Stimulated activated CD4-positive, alpha-beta T cell treated with anti-CD3 and anti-CD28 coated beads, Interleukin-12 subunit alpha, Interleukin-12 subunit beta, amount 100 ng/mL, for 48 hours (primary cell): ENCODE measurements around the gene SRSF11.

ENCODE experiments used
- DNase-seq, 3 donors: peaks; one replicate each; pipeline ENCODE4 v3.0.0-alpha.2; 2020; ENCODE audit warnings: low read depth in 2 of 3, low spot score in 1 of 3

The SRSF11 gene

DNA sequence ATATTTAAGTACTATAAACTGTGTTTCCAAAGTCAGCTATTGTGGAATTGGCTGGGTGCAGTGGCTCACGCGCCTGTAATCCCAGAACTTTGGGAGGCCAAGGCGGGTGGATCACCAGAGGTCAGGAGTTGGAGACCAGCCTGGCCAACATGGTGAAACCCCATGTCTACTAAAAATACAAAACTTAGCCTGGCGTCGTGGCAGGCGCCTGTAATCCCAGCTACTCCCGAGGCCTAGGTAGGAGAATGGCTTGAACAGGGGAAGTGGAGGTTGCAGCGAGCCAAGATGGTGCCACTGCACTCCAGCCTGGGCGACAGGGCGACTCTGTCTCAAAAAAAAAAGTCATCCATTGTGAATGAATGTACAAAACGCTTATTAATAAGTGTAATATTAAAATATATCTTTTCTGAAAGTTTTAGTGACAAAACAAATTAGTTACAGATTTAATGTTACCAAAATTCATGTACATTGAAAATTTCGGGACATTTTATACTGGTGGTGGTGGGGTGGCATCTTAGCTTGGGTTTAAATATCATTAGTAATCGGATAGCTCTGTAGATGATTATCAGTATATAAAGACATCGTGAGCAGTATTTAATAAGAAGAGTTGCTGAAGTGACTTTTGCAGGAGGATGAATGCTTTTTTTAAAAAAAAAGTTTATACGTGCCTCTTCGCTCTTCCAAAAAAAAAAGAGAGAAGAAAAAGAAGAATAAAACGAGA is 503 bp upstream of the SRSF11 start:
- no peak for DNase-seq

DNA sequence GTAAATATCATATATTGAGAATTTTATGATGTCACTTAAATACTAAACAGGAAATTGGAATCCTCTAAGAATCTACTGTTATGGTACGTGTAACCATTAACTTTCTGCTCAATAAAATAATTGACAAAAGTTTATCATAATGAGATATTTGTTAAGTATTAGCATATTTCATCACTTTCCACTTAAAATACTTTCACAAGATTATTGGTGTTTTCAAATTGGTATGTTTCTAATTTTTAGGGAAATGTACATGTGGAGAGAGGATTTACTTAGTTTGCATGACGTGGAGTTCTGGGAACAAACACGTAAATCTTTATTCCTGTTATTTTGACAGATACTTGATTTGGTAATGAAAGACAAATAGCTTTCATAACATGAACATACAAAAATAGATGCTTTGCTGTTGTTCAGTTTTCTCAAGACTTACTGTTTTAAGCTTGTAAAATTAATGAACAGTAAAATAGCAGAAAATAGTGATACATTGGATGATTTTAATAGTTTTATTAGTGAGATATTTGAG is 1.6 kb downstream of the SRSF11 start:
- no peak for DNase-seq

DNA sequence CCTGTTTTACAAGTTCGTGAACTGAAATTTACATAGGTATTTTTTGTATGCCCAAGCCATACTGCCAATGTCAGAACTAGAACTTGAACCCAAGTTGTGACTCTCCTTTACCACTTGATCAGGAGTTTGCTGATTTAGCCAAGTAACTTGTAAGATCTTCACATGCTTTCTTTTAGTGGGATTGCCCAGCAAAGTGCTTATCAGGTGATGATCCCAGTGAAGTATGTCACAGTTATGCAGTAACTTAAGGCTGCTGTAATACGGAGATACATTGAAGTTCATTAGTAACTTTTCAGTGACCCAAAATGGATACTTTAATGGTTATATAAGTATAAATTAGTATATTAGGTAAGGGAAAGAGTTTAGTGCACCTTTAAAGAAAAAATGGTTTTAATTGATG is 3.8 kb downstream of the SRSF11 start:
- no peak for DNase-seq

DNA sequence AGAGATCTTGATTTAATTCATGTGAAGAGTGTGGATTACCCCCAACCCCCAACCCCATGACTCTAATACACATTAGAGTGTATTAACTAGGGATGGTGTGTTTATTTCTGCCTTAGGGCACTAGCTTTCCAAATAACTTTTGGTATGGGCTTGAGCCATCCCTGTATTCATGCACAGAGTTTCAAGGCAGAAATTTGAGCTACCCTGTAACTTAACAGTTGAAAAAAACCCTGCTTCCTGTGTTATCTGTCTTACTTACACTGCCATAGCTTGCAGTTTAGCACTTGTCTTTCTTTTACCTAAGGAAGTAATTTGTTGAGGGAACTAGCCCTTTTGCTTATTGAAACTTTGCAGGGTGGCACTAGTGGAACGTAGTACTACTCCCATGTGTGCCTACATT is 6.3 kb downstream of the SRSF11 start:
- no peak for DNase-seq

DNA sequence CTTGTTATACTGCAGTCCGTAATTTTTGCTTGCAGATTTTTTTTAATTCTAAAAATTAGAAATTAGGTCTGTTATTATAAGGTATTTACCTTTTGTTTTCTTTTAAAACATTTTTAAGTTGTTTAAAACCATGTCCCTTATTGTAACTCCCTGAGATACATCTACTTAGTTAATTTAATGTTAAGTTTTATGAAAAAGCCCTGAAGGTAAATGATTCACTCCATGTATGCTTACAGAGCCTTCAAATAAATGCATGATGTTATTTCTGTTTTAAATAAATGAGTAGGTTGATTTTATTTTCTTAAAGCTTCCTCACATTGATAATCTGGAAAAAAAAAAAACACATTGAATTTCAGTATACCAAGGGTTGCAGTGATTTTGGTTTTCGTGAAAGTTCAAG is 7.5 kb downstream of the SRSF11 start:
- DNase-seq, result no peak

DNA sequence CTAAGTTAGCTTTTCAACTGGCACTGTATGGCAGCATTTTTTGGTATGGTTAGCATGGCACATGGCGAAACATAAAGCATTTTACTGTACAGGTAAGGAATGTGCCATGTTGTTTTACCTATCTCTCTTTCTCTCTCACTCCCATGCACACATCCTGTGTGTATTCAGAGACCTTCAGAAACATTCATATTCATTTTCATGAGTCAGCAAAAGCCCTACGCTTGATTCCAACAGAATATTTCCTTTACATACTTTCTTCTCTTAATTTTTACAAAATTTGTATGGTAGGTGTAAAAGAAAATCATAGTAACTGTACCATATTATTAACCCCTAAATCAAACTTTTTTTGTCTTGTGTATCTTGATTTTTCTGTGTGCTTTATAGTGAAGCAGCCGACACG is 10.3 kb downstream of the SRSF11 start:
- no peak for DNase-seq

DNA sequence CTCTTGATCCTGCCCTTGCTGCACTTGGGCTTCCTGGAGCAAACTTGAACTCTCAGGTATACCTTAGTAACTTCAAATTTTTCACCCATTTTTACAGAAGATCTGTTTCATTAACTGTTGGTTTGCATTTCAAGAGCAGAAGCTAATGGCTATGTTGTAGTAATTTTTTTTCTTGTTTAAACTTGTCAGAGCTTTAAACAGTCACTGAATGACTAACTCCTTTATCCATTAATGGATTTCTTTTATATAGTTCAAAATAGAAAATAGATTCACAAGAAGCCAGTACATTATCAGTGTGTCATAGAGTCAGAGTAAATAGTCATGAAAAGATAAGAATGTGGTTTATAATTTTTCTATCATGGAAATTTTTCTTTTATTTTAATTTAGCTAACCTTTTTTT is 13.6 kb downstream of the SRSF11 start:
- no peak for DNase-seq

DNA sequence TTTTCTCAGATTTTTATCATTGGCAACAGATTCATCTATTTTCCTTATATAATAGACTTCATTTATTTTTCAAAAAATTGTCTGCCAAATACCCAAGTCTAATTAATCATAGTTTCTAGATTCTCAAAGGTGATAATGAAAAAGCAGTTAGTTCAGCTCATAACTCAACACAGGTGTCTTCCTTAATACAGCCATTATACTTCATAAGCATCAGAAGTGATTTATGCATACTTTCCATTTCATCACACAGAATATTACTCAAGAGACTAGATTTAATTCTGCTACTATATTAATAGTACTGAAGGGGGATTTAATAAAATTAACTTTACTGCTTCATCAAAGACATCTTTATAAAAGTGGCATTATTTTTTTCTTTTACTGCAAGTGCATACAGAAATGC is 18.8 kb downstream of the SRSF11 start:
- DNase-seq, result no peak

DNA sequence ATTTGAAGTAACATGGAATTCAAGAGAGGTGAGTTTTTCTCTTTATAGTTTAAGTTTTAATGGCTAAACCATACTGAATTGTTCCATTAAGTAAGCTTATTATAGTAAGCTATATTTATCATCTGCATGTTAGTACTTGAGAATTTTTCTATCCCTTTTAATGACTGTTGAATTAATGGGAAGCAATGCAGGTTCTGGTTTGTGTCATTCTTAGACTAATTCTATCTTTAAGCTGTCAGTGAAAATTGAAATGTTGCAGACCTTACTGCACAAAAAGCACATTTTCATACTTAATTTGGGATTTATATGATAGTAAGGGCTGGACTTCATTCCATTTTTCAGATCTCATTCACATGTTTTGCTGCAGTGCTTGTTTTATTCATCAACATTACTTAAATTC is 25.9 kb downstream of the SRSF11 start:
- no peak for DNase-seq

DNA sequence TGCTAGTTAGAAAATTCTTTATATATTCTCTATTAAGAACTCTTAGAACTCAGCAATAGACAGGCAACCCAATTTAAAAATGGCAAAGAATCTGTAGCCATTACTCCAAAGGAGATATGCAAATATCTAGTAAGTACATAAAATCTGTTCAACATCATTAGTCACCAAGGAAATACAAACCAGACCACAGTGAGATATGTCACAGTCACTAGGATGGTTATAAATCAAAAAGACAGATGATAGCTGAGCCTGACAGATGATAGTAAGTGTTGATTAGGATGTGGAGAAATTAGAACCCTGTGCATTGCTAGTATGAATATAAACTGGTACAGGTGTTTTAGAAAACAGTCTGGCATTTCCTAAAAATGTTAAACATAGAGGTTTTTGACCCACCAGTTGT is 26.6 kb downstream of the SRSF11 start:
- no peak for DNase-seq

DNA sequence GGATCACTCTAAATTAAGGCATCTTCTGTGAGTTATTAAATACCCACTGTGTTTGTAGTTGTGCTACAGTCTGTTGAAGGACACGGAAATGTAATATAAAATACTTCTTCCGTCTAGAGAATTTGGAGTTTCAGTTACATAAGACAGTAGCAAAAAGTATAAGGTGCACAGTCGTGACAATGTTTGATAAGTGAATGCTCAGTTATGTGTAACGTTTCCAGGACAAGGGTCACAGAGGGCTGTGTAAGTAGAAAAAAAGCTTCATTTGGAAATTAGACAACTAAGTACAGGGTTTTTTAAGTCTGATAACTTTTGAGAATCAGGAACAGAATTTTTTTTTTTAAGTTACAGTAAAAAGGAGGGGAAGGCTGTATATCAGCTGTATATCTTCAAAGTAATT is 27.5 kb downstream of the SRSF11 start:
- no peak for DNase-seq

DNA sequence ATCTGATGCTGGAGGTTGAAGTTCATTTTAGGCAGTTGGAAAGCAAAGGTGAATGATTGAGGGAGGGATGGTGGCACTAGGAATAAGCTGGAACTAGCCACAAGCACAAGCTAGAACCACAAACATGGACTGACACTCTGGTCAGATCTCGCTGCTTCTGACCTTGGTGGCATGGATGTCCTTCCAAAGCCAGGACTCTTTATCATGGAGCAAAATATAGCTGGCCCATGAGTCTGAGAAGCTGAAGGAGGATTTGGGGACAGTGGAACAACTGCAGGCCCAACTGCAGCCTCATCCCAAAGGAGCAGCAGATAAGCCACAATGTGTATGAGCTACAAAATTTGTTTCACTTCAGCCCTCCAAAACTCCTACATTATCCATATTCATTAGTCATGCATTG is 35.5 kb downstream of the SRSF11 start:
- no peak for DNase-seq

DNA sequence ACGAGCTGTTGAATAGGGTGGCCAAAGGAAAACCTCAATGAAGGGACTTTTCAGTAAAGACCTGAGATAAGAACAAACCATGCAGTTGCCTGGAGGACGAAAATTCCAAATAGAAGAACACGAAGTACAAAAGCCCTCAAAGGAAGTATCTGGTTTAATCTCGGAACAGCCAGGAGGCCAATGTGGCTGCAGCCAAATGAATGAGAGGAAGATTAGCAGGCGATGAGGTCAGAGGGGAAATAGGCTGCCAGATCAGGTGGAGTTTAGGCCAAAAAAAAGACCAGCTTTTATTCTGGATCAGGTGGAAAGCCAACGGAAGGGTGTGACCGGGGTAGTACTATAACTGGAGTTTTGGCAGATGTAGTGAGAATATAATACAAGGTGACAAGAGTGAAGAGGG is 43.7 kb downstream of the SRSF11 start:
- DNase-seq, result no peak

DNA sequence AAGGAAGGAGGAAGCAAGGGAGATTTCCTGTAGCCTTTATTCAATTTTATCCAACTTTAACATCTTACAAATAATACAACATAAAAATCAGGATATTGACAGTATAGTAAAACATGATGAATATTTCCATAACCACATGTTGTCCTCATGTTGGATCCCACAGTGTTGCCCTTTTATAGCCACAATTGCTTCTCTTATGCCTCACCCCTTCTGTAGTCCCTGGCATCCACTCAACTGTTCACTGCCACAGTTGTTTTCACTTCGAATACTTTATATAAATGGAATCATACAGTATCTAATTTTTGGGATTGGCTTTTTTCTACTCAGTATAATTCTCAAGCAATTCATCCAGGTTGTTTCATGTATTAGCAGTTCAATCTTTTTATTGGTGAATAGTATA is 44.8 kb downstream of the SRSF11 start:
- DNase-seq, result no peak

DNA sequence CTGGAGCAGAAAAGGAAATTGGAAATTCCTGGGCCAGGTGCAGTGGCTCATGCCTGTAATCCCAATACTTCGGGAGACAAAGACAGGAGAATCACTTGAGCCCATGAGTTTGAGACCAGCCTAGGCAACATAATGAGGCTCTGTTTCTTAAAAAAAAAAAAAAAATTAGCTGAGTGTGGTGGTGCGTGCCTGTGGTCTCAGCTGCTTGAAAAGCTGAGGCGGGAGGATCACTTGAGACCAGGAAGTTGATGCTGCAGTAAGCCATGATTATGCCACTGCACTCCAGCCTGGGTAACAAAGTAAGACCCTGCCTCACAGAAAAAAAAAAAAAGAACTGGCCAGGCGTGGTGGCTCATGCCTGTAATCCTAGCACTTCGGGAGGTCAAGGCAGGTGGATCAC is 56.7 kb downstream of the SRSF11 start:
- no peak for DNase-seq

DNA sequence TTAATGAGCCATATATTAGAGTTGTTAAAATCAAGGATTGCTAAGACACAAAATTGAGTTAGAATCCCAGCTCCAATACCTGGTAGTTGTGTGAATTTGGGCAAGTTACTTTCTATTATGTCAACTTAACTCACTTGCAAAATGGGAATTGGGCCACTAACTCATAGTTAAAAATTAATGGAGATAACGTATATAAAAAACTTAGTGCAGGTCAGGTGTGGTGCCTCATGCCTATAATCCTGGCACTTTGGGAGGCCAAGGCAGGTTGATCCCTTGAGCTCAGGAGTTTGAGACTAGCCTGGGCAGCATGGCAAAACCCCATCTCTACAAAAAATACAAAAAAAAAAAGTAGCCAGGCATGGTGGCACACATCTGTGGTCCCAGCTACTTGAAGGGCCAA is 57.5 kb downstream of the SRSF11 start:
- DNase-seq, result no peak

DNA sequence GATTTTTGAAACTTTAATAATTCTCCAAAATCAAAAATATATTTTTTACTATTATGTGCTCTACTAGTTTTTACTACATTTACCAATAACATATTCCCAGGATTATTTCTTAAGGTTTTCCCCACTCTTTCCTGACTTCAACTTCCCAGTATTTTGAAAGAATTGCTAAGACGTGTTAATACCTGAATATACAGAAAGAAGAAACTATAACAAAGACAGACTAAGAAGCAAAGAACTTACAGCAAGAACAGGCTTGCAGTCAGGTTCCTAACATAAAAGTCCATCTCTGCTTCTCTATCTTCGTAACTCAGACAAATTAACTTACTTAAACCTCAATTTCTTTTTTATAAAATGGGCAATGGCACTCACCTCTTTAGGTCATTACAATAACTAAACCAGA is 63.2 kb downstream of the SRSF11 start:
- no peak for DNase-seq

DNA sequence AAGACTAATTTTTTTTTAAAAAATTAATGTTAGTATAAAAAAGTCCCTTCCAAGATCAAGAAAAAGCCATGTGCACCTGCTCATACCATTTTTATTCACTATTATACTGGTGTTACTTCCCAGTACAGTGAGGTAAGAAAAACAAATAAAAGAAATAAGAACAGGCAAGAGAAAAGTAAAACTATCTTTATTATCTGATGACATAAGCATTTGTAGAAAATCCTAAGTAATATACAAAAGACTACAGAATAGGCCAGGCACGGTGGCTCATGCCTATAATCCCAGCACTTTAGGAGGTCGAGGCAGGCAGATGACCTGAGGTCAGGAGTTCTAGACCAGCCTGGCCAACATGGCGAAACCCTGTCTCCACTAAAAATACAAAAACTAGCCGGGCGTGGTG is 65.3 kb downstream of the SRSF11 start:
- no peak for DNase-seq

DNA sequence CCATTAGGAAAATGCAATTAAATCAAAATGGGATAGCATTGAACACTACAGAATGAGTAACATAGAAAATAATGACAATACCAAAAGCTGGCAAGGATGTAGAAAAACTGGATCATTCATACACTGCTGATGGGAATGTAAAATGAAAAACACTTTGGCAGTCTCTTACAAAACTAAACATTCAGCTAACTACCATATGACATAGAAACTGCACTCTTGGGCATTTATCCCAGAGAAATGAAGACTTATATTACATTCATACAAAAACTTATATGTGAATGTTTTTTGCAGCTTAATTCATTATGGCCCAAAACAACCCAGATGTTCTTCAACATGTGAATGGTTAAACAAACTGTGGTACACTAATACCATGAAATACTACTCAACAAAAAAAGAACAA is 67.0 kb downstream of the SRSF11 start:
- no peak for DNase-seq

DNA sequence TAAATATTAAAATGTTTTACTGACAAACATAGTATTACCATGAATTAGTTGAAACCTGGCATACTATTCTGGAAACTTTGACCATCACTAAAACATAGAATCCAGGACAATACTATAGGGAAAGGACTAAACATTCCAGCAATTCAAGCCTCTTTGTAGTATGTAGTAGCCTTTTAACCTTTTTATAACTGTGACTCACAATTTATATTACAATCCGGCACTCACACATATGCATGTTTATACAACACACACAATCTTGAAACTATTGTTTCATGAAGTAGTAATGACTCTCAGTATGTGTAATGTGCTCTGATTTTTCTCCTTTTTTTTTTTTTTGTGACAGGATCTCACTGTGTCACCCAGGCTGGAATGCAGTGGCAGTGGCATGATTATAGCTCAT is 69.0 kb downstream of the SRSF11 start:
- DNase-seq, result no peak

DNA sequence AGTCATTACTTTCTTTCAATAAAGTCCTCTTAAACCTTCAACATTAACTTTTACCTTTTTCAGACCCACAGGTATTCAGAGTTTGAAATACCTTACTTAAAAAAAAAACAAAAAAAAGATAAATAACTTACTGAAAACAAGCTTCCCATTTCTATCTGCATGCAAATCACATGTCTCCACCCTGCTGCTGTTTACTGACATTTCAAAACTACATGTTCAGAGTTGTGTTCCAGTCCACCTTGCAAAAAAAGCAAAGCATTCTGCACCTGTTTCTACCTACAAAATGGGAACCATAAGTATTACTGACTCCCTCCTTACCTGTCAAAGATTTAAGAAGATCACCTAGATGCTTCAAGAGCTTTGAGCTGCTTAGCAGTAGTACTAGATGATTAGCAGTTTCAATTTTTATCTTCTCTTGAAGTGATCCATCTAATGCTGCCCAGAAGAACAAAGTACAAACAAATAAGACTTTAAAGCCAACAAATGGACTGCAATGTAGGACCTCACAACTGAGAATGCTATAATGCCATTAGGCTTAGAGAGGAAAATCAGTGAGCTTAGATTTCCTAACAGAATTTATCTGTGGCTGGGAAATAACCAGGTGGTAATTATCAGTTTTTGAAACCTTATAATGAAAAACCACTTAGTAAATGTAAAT is 72.1 kb downstream of the SRSF11 start:
- DNase-seq, result no peak

DNA sequence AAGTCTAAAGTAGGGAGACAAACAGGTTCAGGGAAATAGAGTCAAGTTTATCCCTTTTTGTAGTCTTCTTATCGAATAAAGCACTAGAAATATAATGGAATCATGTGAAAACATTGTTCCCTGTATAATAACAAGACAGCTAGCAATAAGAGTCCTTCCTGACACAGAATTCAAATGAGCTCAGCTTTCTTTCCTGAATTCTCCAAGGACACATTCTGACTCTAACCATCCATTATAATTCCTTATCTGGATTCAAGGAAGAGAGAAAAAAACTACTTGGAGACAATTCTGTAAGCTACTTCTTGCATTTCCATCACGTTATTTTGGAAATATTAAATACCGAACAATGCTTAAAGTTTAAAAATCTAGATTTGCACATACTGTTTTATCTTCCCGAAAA is 74.6 kb downstream of the SRSF11 start:
- no peak for DNase-seq

DNA sequence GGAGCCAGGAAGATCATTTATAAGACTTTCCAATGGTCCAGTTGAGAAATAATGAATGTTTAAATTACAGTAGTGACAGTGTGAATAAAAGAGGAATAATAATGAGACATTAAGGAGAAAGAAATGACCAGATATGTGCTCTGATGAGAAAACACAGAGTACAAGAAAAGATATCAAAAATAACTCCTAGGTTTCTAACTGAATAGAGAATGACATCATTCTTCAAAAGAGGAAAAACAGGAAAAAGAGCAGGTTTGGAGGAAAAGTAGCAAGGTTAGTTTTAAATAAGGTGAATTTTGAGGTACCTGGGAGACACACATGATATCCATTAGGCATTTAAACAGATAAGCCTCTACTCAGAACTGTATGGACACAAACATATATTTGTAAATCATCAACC is 78.3 kb downstream of the SRSF11 start:
- DNase-seq, result no peak
